ENCODE results near the gene BNC2.

Gene BNC2

GRCh38 chr9:16708656-16709435 is 161.6 kb downstream of the BNC2 start:
- no peak for DNase-seq

- no peak for DNase-seq
Measured at GRCh38 chr9:16705111-16705604, 165.3 kb downstream of the BNC2 start.

GRCh38 chr9:16704116-16705110 is 166.1 kb downstream of the BNC2 start:
- DNase-seq, result no peak

GRCh38 chr9:16701347-16701746 is 169.1 kb downstream of the BNC2 start:
- no peak for DNase-seq

- DNase-seq, result no peak
Measured at GRCh38 chr9:16693616-16694015, 176.9 kb downstream of the BNC2 start.

GRCh38 chr9:16690628-16691027 is 179.8 kb downstream of the BNC2 start:
- no peak for DNase-seq

- no peak for DNase-seq
Measured at GRCh38 chr9:16690205-16690604, 180.3 kb downstream of the BNC2 start.

- no peak for DNase-seq
Measured at GRCh38 chr9:16689351-16689938, 181.0 kb downstream of the BNC2 start.

- no peak for DNase-seq
Measured at GRCh38 chr9:16688814-16689213, 181.7 kb downstream of the BNC2 start.

- DNase-seq, result no peak
Measured at GRCh38 chr9:16687678-16688369, 182.6 kb downstream of the BNC2 start.

- no peak for DNase-seq
Measured at GRCh38 chr9:16683326-16683725, 187.1 kb downstream of the BNC2 start.

- DNase-seq, result no peak
Measured at GRCh38 chr9:16682273-16682672, 188.2 kb downstream of the BNC2 start.

GRCh38 chr9:16681652-16681987 is 188.8 kb downstream of the BNC2 start:
- no peak for DNase-seq

- DNase-seq, result no peak
Measured at GRCh38 chr9:16680975-16681651, 189.4 kb downstream of the BNC2 start.

- DNase-seq, result no peak
Measured at GRCh38 chr9:16680541-16680940, 189.9 kb downstream of the BNC2 start.

GRCh38 chr9:16679327-16679821 is 191.1 kb downstream of the BNC2 start:
- DNase-seq, result no peak

GRCh38 chr9:16676519-16676918 is 194.0 kb downstream of the BNC2 start:
- DNase-seq, result no peak

GRCh38 chr9:16675131-16675530 is 195.3 kb downstream of the BNC2 start:
- no peak for DNase-seq

GRCh38 chr9:16673171-16673570 is 197.3 kb downstream of the BNC2 start:
- no peak for DNase-seq

- no peak for DNase-seq
Measured at GRCh38 chr9:16672501-16672900, 198.0 kb downstream of the BNC2 start.

GRCh38 chr9:16671591-16672137 is 198.8 kb downstream of the BNC2 start:
- no peak for DNase-seq

GRCh38 chr9:16670791-16671190 is 199.7 kb downstream of the BNC2 start:
- DNase-seq, result no peak
